Endothelial cell of umbilical vein (primary cell): Measurements from ENCODE around the gene ZNF511. TPM values are rescaled to one million over a fixed set of nuclear protein-coding genes. Genes with fewer than 3 reads are reported as not detected.

Experiments used
- BruUV-seq: library from RNA; stranded (reverse); fragments of 400-500 nt; replicated peaks from 2 replicates; lab custom pipeline; 2021; lab: Mats Ljungman, UMichigan
- CTCF ChIA-PET: fragments of 300-600, 350-600 bp; sonication (Branson Sonifier 250); formaldehyde crosslinking; loops from one replicate; lab custom pipeline; 2021; ENCODE audit warnings: antibody characterized with exemption, inconsistent platforms; lab: Charles Lee
- POLR2A ChIA-PET: fragments of 300-600, 350-600 bp; sonication (Branson Sonifier 250); formaldehyde crosslinking; loops from one replicate; lab custom pipeline; 2021; ENCODE audit warnings: antibody characterized with exemption, inconsistent platforms; lab: Charles Lee
- DNase-seq: peaks from one replicate; pipeline ENCODE4 v3.0.0-alpha.2; 2011; ENCODE audit warnings: low read depth, low spot score
- FAIRE-seq: peaks from 2 replicates; lab custom pipeline; 2011; peaks lifted over from hg19 to GRCh38; lab: Jason Lieb, UNC
- H2AFZ ChIP-seq: 2 replicates; pipeline ENCODE4 v1.6.0; 2012; ENCODE audit warnings: low read depth, low read length, control low read depth, inconsistent platforms
- H3K27ac ChIP-seq: 2 replicates; pipeline ENCODE4 v1.5.1; 2011; ENCODE audit warnings: low read depth, mild to moderate bottlenecking, control low read depth, low read length, moderate library complexity; ENCODE audit not compliant: insufficient read depth
- H3K27me3 ChIP-seq, 2 experiments: 2 replicates each; pipeline versions ENCODE4 v1.6.0 to v1.6.1; 2011; ENCODE audit warnings: low read length in 2 of 2, mixed read lengths in 1 of 2; ENCODE audit not compliant: control insufficient read depth in 2 of 2, insufficient read depth in 2 of 2
- H3K36me3 ChIP-seq, 2 experiments: 2 replicates in 1 of 2; 3 replicates in 1 of 2; pipeline ENCODE4 v1.5.1; 2011; ENCODE audit warnings: low read length in 2 of 2, mild to moderate bottlenecking in 1 of 2, moderate library complexity in 1 of 2; ENCODE audit not compliant: control insufficient read depth in 2 of 2, insufficient read depth in 2 of 2; ENCODE audit errors: extremely low read depth in 1 of 2
- H3K4me1 ChIP-seq: 3 replicates; pipeline ENCODE4 v1.5.1; 2011; ENCODE audit warnings: mild to moderate bottlenecking, low read length; ENCODE audit not compliant: control insufficient read depth, insufficient read depth; ENCODE audit errors: extremely low read depth
- H3K4me2 ChIP-seq: 2 replicates; pipeline ENCODE4 v1.6.1; 2011; ENCODE audit warnings: low read length, control low read depth, mixed read lengths; ENCODE audit not compliant: insufficient read depth
- H3K4me3 ChIP-seq, 3 experiments: fragments of 200-600 bp in 1 of 3; sonication (generic), shearing (Covaris generic) in 1 of 3; replicated peaks in 1 of 3; 2 replicates each; pipeline ENCODE4 v1.5.1; 2011 to 2016; ENCODE audit warnings: control low read depth in 3 of 3, low read length in 3 of 3, mild to moderate bottlenecking in 2 of 3, inconsistent platforms in 1 of 3, low read depth in 1 of 3, moderate library complexity in 1 of 3; ENCODE audit not compliant: insufficient read depth in 1 of 3
- H3K79me2 ChIP-seq: 2 replicates; pipeline ENCODE4 v1.6.0; 2012; ENCODE audit warnings: low read length, inconsistent platforms; ENCODE audit not compliant: control insufficient read depth, insufficient read depth
- H3K9ac ChIP-seq: replicated peaks from 2 replicates; pipeline ENCODE3; 2011; ENCODE audit warnings: low read length, control low read depth; ENCODE audit not compliant: insufficient read depth; ENCODE audit errors: extremely low read depth
- H3K9me1 ChIP-seq: replicated peaks from 3 replicates; pipeline ENCODE4 v1.6.0; 2011; ENCODE audit warnings: mild to moderate bottlenecking, low read length; ENCODE audit not compliant: control insufficient read depth, insufficient read depth; ENCODE audit errors: extremely low read depth
- H3K9me3 ChIP-seq: replicated peaks from 2 replicates; pipeline ENCODE4 v1.5.1; 2012; ENCODE audit warnings: low read length, inconsistent platforms; ENCODE audit not compliant: control insufficient read depth, insufficient read depth
- H4K20me1 ChIP-seq: replicated peaks from 2 replicates; pipeline ENCODE3; 2011; ENCODE audit warnings: mild to moderate bottlenecking, low read length; ENCODE audit not compliant: control insufficient read depth, insufficient read depth; ENCODE audit errors: extremely low read depth
- EZH2 ChIP-seq: IDR thresholded peaks from 2 replicates; pipeline ENCODE4 v1.6.1; 2012; ENCODE audit warnings: borderline replicate concordance, low read depth, mild to moderate bottlenecking, moderate library complexity, low read length, inconsistent platforms; ENCODE audit not compliant: severe bottlenecking
- FOS ChIP-seq: IDR thresholded peaks from 2 replicates; pipeline ENCODE4 v1.6.1; 2011; ENCODE audit warnings: mild to moderate bottlenecking, low read length, moderate library complexity, borderline replicate concordance; ENCODE audit not compliant: insufficient read depth
- GATA2 ChIP-seq: IDR thresholded peaks from 2 replicates; pipeline ENCODE4 v1.7.0; 2011; ENCODE audit warnings: low read depth, mild to moderate bottlenecking, moderate library complexity, mixed read lengths, low read length; ENCODE audit not compliant: insufficient read length, insufficient read depth
- JUN ChIP-seq: IDR thresholded peaks from 2 replicates; pipeline ENCODE4 v1.6.1; 2011; ENCODE audit warnings: borderline replicate concordance, low read depth; ENCODE audit not compliant: insufficient read length, insufficient read depth
- MYC ChIP-seq: IDR thresholded peaks from one replicate; pipeline ENCODE4 v1.6.1; 2011; ENCODE audit warnings: mild to moderate bottlenecking, low read depth, low read length
- POLR2A ChIP-seq: IDR thresholded peaks from 2 replicates; pipeline ENCODE4 v1.6.1; 2012; ENCODE audit warnings: low read depth, mild to moderate bottlenecking, control low read depth, low read length
- POLR2AphosphoS5 ChIP-seq: IDR thresholded peaks from 2 replicates; pipeline ENCODE4 v1.6.1; 2012; ENCODE audit warnings: low read depth, mild to moderate bottlenecking, control low read depth, low read length, moderate library complexity; ENCODE audit not compliant: insufficient read depth
- dilution Hi-C: fragments of 300-500 bp; cut with MboI; formaldehyde crosslinking; loops from one replicate; pipeline ENCODE4 v1.15.0; 2019; ENCODE audit warnings: low sequenced_read_pairs; ENCODE audit not compliant: extremely low pct_ligation_motif_present
- intact Hi-C: fragments of 100-400 bp; cut with micrococcal nuclease; formaldehyde crosslinking; loops from one replicate; pipeline ENCODE4 v1.10.0; 2022
- polyA plus RNA-seq, 4 experiments: library from polyadenylated mRNA; depleted of rRNA in 3 of 4; stranded (reverse) in 3 of 4; unstranded in 1 of 4; fragments of >200 nt; gene quantifications; 2 replicates each; pipeline versions ENCODE4 v1.2.1 to v1.2.3, GENCODE V29; 2011 to 2012; ENCODE audit warnings: missing spikeins in 1 of 4
- total RNA-seq: library from RNA; stranded (reverse); gene quantifications from 2 replicates; pipeline ENCODE4 v1.2.3, GENCODE V29; 2021
- TF ChIP-seq, protein P1 (sequence below), 2 donors: IDR thresholded peaks; 1 replicate in 1 of 2; 2 replicates in 1 of 2; pipeline ENCODE4 v1.5.1; 2011; ENCODE audit warnings: low read length in 2 of 2, mild to moderate bottlenecking in 2 of 2, moderate library complexity in 2 of 2, control low read depth in 1 of 2, inconsistent platforms in 1 of 2, low read depth in 1 of 2; ENCODE audit not compliant: insufficient read depth in 1 of 2; ENCODE audit errors: extremely low read depth in 1 of 2
- TF ChIP-seq, protein P2 (sequence below): IDR thresholded peaks from 2 replicates; pipeline ENCODE4 v1.6.1; 2011; ENCODE audit not compliant: insufficient read depth, insufficient read length

The ZNF511 gene
- total and polyA plus RNA-seq, 2 donors (not counting 3 experiments of a cell fraction or from before 2014, with no cell fraction given), result 25.6 to 37.9 TPM

DNA sequence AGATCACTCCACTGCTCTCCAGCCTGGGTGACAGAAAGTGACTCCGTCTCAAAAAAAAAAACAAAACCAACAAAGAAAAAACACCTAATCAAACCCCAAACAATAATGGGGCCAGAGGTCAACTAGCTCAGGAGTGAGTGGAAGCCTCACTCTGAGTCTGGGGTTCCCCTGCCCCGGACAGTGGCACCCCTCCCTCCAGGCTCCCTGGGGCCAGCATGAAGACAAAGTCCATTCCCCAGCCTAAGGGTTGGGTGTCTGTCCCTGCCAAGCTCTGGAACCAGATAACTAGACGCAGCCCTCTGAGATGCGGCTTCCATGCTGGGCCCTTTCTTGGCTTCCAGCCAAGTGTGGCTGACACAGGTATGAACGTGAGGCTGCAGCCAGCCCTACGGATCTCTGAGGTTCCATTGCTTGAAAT lies 50.8 kb downstream of the ZNF511 start:
- Histone ChIP-seq H3K4me1 (peaks cover 3% of the 10 kb centered on the region), H3K27me3 (no peaks in the 10 kb centered on the region), H3K4me2 (no peak overlapping the region), H3K79me2 (no peaks in the 10 kb centered on the region), H3K4me3 (no peak overlapping the region), H2AFZ (no peak overlapping the region), H4K20me1 (no peaks in the 10 kb centered on the region), H3K9me1 (no peaks in the 10 kb centered on the region), H3K27ac (no peak overlapping the region), H3K9ac (no peak overlapping the region), H3K36me3 (peaks cover 0 to 6% of the 10 kb centered on the region in 2 experiments), H3K9me3 (no peaks in the 10 kb centered on the region)
- no peak for TF ChIP-seq FOS
- TF ChIP-seq, protein P1, sequence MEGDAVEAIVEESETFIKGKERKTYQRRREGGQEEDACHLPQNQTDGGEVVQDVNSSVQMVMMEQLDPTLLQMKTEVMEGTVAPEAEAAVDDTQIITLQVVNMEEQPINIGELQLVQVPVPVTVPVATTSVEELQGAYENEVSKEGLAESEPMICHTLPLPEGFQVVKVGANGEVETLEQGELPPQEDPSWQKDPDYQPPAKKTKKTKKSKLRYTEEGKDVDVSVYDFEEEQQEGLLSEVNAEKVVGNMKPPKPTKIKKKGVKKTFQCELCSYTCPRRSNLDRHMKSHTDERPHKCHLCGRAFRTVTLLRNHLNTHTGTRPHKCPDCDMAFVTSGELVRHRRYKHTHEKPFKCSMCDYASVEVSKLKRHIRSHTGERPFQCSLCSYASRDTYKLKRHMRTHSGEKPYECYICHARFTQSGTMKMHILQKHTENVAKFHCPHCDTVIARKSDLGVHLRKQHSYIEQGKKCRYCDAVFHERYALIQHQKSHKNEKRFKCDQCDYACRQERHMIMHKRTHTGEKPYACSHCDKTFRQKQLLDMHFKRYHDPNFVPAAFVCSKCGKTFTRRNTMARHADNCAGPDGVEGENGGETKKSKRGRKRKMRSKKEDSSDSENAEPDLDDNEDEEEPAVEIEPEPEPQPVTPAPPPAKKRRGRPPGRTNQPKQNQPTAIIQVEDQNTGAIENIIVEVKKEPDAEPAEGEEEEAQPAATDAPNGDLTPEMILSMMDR (IDR thresholded peaks at IDR 0.05; ENCODE audit: extremely low read depth in 1 of 2, insufficient read depth in 1 of 2, low read depth in 1 of 2, low read length in 2 of 2), result no peak
- TF ChIP-seq GATA2, result no peak
- TF ChIP-seq MYC, result no peak
- TF ChIP-seq POLR2A, result no peak
- no peak for TF ChIP-seq EZH2
- TF ChIP-seq JUN, result no peak
- TF ChIP-seq, protein P2, sequence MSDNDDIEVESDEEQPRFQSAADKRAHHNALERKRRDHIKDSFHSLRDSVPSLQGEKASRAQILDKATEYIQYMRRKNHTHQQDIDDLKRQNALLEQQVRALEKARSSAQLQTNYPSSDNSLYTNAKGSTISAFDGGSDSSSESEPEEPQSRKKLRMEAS, result no peak
- TF ChIP-seq POLR2AphosphoS5, result no peak
- ChIA-PET CTCF (interaction anchor here (1.2 kb wide), 1 partner anchor 19 kb away, joined by 3 read pairs; no protein-coding TSS in a partner anchor), POLR2A (interaction anchor here (0.6 kb wide), 1 partner anchor 12 kb away, joined by 4 read pairs; the partner anchor contains the start of gene PRAP1)
- DNase-seq (no peak), FAIRE-seq (no peak)
- BruUV-seq, result no TSS peak
- dilution Hi-C loops, result no loop called here
- intact Hi-C loops, result no loop called here
